GM19452 (cell line): ENCODE data around the gene PHLPP2.
"Not testable (repeated sequence)": the region's sequence is repeated elsewhere in the genome, so short reads cannot be mapped to it uniquely, and the experiment has no call there.

Experiments used
- ATAC-seq: cut with Tn5 transposase; IDR thresholded peaks from one replicate; pipeline ENCODE4 v1.9.1; 2021; ENCODE audit not compliant: unreplicated experiment

Gene PHLPP2

GRCh38 chr16:71721066-71721740 lies 3.3 kb downstream of the PHLPP2 start:
- no peak for ATAC-seq

GRCh38 chr16:71712501-71712900 lies 12.0 kb downstream of the PHLPP2 start:
- ATAC-seq = no peak

- ATAC-seq = no peak
Observed at GRCh38 chr16:71711789-71712188, 12.7 kb downstream of the PHLPP2 start.

- no peak for ATAC-seq
Observed at GRCh38 chr16:71709229-71709781, 15.2 kb downstream of the PHLPP2 start.

- no peak for ATAC-seq
Observed at GRCh38 chr16:71708696-71709095, 15.8 kb downstream of the PHLPP2 start.

GRCh38 chr16:71707199-71707598 lies 17.3 kb downstream of the PHLPP2 start:
- ATAC-seq = no peak

- ATAC-seq = no peak
Observed at GRCh38 chr16:71706046-71706445, 18.5 kb downstream of the PHLPP2 start.

GRCh38 chr16:71703333-71703732 lies 21.2 kb downstream of the PHLPP2 start:
- ATAC-seq = no peak

GRCh38 chr16:71700831-71701230 lies 23.7 kb downstream of the PHLPP2 start:
- ATAC-seq = no peak

- no peak for ATAC-seq
Observed at GRCh38 chr16:71698491-71698890, 26.0 kb downstream of the PHLPP2 start.

- ATAC-seq = no peak
Observed at GRCh38 chr16:71693164-71693563, 31.3 kb downstream of the PHLPP2 start.

GRCh38 chr16:71689901-71690300 lies 34.6 kb downstream of the PHLPP2 start:
- no peak for ATAC-seq

- ATAC-seq = no peak
Observed at GRCh38 chr16:71687861-71688260, 36.6 kb downstream of the PHLPP2 start.

- ATAC-seq = not testable (repeated sequence)
Observed at GRCh38 chr16:71684280-71684679, 40.2 kb downstream of the PHLPP2 start.

GRCh38 chr16:71681360-71681759 lies 43.1 kb downstream of the PHLPP2 start:
- no peak for ATAC-seq

GRCh38 chr16:71676236-71676635 lies 48.3 kb downstream of the PHLPP2 start:
- no peak for ATAC-seq

GRCh38 chr16:71675380-71675779 lies 49.1 kb downstream of the PHLPP2 start:
- ATAC-seq = no peak

GRCh38 chr16:71674229-71674628 lies 50.3 kb downstream of the PHLPP2 start:
- no peak for ATAC-seq

- ATAC-seq = no peak
Observed at GRCh38 chr16:71673582-71673973, 50.9 kb downstream of the PHLPP2 start.

GRCh38 chr16:71672803-71673581 lies 51.5 kb downstream of the PHLPP2 start:
- ATAC-seq = no peak

- no peak for ATAC-seq
Observed at GRCh38 chr16:71672125-71672524, 52.4 kb downstream of the PHLPP2 start.

GRCh38 chr16:71671165-71671564 lies 53.3 kb downstream of the PHLPP2 start:
- ATAC-seq = no peak
